HG03432 (cell line): ENCODE results near the gene TAX1BP1.
"Not testable (repeated sequence)": the region's sequence is repeated elsewhere in the genome, so short reads cannot be mapped to it uniquely, and the experiment has no call there.

ENCODE experiments used
- ATAC-seq: cut with Tn5 transposase; IDR thresholded peaks from one replicate; pipeline ENCODE4 v1.9.1; 2021; ENCODE audit warnings: mild to moderate bottlenecking, moderate library complexity; ENCODE audit not compliant: unreplicated experiment

Gene TAX1BP1

DNA sequence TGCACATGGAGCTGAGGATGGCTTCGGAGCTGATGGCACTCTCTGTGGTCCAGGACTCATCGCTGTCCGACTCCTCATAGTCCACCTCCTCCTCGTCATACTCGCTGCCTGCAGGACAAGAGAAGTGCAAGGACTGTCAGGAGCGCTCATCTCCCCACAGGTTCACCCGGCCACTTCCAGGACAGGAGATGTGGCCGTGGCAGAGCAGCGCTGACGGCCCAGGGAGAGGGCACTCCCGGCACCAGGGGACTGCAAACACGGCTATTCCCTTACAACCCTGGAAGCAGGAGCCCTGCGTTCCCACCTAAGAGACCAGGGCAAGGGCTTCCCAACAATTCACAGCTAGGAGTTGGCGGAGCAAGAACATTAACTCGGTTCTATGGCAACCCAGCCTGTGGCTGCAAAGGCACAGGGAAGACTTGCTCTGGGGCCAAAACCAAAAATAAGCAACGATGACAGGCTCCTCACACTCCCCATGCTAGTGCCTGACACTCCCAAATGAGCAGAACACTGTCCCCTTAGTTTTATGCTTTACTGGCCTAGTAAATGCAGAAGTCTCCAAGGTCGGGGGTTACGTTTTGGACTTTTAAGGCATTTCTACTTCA, 100.9 kb downstream of the TAX1BP1 start:
- ATAC-seq: no peak

DNA sequence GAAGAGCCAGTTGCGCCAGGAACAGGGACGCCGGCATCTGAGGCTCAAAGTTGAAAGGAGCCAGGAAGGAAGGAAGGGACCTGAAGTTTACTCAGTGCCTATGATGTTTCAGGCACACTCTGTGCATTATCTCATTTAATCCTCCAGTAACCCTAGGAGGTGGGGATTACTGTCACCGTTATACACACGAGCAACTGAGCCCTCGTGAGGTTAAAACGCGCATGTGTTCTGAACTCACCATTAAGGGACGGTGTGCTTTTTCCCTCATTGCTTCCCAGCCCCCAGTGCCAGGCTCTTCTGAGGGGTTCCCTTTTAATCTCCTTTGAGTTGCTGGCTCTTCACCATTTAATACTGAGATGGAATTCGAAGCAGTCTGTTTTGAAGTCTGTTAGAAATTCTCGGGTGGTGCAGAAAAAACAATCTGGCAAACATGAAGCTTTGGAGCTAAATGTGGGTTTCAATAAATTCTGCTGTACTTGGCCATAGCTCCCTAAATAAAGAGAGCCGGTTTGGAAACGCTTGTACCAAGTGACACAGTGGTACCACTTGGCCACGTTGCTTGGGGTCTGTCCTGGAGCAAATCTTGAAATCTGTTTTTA, 102.2 kb downstream of the TAX1BP1 start:
- no peak for ATAC-seq

DNA sequence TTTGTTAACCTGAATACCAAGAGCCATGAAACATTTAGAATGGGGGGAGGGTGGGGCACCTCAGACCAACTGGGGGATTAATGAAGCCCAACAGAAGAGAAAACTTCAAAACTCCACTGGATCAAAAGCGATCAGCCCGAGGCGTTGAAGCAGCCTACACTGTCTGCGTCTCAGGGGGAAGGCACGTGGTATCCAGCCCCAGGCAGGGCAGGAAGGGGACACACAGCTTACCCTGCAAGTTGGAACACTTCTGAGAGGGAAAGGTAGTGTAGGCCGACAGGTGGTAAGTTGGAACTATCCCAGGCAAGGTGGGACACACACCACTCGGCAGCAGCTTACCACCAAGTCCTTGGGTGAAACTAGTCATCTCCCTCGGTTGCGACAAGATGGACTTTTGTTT, 102.9 kb downstream of the TAX1BP1 start:
- no peak for ATAC-seq

DNA sequence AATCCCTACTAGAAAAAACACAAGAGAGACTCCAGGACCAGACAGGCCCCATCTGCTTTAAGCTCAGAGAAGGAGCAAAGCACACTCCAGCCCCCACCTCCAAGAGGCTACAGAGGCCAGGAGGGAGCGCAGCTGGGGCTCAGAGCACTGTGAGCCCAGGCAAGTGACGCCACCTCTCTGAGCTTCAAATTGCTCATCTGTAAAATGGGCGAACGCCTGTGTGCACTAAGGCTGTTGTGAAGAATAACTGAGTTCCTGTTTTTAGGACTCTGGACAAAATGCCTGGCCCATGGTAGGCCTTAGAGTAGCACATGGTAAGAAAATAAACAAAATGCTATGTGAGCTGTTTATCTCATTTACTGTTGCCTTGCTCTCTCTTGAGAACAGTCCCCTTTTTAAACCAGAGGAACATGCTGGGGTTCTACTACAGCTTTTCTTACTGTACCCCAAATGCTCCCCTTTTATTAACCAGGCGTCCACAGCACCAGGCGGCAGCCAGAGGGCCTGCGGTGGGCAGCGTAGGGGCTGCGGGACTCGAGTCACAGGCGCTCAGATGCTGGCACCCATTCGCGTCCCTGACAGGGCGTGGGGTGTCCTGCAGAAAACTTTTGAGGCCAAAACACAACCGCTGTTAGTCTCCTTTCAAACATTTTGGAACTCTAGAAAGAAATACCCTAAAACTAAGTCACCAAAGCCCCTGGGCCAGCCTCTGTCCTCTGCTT, 103.8 kb downstream of the TAX1BP1 start:
- ATAC-seq: no peak

DNA sequence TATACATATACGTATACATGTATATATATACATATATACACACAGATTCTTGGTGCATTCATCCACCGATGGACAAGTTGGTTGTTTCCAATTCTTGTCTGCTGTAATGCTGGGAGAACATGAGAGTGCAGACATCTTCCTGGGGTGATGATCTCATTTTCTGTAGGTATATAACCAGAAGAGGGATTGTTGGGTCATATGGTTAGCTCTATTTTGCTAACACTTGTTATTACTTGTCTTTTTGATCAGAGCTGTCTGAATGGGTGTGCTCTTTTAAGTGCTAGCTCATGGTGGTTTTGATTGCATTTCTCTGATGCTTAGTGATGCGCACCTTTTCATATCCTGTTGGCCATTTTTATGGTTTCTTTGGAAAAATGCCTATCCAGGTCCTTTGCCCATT, 106.4 kb downstream of the TAX1BP1 start:
- no peak for ATAC-seq

DNA sequence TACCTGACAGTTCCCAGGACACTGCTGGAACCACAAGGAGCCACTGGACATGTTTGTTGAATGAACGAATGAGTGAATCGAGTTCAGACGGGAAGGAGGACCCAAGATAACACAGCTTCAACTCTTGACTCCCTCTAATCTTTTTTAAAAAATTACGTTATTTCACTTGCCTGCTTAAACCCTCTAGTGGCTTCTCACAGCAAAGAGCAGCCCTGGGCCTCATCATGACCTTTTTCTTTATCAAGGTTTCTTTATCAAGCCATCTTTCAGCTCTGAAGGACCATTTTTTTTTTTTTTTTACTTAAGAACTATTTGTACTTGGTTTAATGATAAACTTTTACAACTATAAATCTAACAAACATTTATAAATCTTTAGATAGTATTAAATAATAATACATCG, 110.6 kb downstream of the TAX1BP1 start:
- ATAC-seq: no peak

DNA sequence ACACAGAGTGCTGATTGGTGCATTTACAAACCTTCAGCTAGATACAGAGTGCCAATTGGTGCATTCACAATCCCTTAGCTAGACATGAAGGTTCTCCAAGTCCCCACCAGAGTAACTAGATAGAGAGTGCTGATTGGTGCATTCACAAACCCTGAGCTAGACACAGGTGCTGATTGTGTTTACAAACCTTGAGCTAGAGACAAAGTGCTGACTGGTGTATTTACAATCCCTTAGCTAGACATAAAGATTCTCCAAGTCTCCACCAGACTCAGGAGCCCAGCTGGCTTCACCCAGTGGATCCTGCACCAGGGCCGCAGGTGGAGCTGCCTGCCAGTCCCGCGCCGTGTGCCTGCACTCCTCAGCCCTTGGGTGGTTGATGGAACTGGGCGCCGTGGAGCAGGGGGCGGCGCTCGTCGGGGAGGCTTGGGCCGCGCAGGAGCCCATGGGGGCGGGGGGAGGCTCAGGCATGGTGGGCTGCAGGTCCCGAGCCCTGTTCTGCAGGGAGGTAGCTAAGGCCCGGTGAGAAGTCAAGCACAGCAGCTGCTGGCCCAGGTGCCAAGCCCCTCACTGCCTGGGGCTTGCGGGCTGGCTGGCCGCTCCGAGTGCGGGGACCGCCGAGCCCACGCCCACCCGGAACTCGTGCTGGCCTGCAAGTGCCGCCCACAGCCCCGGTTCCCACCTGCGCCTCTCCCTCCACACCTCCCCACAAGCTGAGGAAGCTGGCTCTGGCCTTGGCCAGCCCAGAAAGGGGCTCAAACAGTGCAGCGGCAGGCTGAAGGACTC, 116.9 kb downstream of the TAX1BP1 start:
- ATAC-seq: not testable (repeated sequence)

DNA sequence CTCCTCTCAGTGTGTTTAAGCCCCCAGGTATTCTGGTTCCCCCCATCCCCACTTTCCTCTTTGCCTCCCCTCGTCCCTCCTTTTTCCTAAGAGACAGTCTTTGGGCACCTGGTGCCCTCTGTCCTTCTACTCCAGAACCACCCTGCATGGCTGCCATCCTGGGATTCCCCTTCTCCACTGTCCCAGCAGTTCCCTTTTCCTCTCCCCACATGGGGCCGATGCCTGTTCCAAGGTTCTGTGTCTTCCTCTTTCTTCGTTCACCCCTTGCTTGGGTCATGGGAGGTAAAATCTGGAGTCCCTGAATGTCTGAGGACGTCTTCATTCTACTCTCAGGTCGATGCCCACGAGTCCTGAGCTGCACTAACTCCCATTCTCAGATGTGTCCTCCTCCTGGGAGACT, 120.8 kb downstream of the TAX1BP1 start:
- ATAC-seq: no peak

DNA sequence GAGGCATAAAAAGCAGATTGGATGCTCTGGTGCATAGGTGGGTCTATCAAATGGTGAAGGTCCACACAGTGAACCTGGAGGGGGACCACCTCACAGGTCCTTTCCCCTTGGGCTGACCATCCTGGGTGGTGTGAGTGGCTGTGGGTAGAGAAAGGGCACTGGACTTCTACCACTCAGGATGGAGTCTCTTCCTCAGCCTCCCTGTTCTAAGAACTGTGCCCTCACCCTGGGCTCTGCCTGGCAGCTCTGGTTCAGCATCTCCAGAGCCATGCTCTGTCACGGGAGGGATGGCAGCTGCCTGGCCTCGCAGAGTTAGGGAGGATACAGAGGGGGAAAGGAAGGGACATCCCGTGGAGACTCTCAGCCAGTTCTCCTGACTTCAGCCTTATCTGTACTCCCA, 121.8 kb downstream of the TAX1BP1 start:
- no peak for ATAC-seq

DNA sequence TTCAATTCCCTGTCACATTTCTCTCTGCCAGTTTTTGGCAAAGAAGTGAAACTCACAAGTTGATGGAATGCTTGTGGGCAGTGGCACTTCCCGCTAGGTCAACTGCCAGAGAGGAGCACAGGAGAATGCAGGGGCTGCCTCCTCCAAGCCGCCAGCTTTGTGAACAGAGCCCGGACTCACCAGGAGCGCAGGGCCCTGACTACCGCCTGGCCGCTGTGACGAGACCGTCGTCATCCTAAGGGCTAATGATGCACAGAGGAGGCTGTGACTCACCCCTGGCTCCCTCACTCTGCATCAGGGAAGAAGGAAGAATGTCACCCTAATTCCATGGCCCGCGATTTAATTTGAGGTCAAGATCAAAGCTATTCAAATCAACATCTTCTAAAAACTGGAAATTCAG, 123.9 kb downstream of the TAX1BP1 start:
- no peak for ATAC-seq

DNA sequence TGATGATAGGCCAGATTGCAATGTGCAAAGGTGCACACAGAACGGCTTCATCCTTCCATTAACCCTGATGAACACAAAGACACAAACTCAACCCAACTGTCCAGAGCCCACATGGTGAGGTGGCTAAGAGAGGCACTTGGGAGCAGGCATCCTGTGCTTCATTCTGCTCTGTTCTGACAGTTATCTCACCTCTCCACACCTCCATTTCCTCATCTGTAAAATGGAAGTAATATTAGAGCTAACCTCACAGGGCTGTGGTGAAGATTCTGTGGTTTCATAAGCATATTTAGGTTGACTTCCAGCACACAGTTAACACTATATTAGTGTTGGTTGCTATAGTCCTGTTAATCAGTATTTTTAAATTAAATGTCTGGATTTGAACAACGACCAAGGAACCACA, 126.3 kb downstream of the TAX1BP1 start:
- no peak for ATAC-seq

DNA sequence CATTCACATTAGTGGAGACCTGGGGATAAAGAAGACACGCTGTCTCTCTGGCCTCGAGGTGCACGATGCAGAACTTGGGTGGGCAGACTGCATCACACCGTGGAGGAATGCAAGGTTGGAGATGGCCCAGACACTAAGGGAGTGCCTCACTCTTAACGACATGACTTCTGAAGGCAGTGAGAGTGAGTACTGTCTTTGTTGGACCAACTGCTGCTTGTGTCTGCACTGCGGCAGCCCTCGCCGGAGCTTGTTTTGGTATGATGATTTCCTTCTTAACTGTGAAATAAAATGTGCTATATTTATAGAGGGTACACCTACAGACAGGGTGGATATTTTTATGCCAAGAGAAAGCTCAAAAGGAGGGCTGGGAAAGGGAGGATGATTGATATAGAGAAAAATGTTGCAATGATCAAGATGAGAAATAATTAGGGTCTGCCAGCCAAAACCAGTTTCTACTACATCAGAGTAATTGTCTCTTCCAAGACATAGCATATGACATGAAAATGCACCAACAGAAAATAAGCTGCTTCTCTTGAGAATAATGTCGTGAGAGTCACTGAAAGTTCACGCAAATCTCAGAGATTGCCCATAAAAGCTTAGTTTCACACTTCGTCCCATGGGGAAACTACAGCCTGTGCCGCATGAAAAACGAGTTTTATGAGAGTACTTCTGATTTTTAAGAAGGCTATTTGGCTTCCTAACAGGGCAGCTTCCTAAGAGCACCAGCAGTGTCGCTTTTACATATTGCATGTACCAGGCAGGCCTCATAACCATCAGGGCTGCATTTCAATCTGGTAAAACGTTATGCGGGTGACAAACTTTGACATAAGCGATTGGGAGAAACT, 127.1 kb downstream of the TAX1BP1 start:
- ATAC-seq: no peak

DNA sequence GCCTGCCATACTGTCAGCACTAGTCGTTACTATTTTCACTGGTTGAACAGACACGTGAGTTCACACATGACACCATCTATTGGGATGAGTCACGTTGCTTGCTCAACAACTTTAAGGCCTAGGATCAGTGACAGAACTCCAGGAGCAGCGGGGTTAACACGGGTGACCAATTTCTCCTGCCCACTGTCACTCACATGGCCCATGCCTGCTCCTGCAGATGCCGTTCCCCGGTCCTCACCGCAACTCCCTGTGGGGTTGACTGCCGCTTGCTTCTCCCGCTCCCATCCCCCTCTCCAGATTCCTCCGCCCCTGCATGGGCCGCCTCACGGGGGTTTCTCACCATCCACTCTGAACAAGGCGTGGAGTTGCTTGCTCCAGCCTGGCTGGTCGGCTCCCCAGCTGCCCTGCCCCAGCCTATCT, 128.2 kb downstream of the TAX1BP1 start:
- ATAC-seq: no peak

DNA sequence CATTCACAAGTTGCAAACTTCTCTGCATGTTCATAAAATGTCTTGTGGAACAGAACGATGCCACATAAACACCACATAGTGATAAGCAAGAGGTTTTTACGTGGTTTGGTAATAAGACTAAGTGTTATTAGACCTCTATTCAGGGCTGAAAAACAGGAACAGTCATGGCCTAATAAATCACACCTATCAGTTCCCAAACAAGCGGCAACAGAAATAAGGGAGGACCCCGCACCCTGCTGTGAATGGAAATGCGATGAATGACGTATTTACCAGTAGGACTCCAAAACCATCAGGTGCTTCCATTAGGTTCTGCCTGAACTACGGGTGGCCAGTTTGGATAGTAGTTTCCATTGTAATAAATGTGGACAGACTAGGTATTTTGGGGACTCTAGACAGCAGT, 129.1 kb downstream of the TAX1BP1 start:
- no peak for ATAC-seq

DNA sequence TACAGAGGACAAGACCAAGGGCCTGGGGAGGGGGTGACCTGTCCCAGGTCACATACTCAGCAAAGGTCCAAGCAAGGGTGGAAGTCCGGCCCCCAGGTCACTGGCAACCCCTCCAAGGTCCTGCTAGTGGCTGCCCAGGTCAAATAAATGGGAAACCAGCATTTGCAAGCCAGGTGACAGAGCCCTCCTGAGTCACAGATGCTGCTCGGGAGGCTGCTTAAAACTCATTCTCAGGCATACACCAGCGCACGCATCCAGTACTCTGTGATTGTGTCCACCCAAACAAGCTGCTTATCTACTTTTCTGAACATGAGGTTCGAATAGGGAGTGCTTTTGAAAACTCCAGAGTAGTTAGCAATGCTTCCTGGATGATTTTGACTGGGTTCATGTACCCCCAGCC, 130.6 kb downstream of the TAX1BP1 start:
- no peak for ATAC-seq

DNA sequence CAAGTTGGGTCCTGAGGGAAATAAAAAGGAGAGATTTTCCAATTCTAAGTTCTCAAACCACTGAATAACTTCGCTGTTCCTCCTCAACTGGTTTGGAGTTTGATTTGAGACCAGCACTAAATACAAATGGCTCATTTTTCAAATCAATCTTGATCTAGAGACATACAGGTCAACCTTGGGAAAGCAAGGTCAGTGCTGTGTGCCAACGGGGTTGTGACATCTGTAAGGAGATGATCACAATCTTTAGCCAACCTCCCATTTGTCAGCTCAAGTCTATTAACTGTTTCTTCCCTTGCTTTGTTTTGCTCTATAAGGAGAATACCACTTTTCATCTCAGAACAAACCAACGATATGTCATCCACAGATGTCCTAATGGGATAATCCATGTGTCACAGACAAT, 131.1 kb downstream of the TAX1BP1 start:
- no peak for ATAC-seq

DNA sequence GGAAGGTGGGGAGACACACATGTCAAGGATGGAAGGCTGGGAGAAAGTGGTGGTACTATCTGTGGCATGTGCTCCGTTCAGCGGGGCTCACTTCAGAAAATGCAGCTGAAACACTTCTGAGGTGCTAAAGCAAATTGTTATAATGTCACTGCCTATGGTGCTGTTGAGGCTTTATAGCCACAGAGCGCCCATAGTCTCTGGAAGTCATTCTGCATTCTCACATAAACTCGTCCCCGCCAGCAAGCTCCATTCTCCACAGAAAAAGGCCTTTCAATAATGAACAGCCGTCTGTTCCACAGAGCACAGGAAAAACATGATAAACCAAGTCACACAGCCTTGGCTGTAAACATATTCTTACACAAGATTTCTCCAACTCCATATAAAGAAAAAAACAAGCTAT, 131.9 kb downstream of the TAX1BP1 start:
- no peak for ATAC-seq

DNA sequence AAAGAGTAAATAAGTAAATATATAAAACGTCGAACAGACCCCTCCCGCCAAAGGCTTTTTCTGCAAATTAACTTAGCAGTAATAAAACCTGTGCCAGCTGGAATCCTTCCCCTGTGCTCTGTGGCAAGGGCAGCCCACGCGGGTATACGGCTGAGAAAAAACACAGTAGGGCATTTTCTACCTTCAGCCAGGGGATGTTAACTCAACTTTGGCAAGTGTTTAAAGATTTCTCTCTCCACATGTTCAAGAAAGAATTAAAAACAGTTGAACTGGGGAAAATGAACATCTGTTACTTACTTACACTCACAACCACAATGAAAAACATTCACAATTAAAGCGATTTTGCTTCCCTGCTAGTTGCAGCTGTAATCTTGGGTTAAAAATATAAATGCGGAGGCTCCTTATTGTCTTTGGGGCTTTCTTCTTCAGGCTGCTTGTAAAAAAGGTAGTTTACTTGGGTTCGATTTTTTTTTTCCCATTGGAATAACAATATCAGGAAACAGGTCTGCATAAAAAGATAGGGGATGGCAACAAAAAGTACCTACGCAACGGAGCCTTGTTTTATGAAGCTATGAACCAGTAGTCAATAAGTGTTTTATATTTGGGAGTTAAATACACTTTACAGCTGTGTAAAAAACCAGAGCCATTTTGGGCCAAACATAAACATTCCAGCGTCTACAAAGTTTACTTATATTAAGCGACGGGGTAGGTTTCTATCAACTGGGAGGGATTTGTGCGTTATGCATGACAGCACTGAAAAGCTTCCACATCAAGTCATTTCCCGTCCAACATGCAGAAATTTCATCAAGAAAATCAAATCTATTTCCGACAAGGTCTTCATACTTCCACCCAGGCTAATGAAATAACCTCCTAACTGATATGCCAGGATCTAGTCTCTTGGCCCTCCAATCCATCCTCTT, 132.7 kb downstream of the TAX1BP1 start:
- no peak for ATAC-seq
